GM12874 (cell line): ENCODE measurements around the gene FGF8.

Experiments used
- CTCF ChIP-seq: IDR thresholded peaks from 2 replicates; pipeline ENCODE4 v1.5.1; 2011; ENCODE audit warnings: low read depth, mild to moderate bottlenecking, control low read depth, low read length, moderate library complexity; ENCODE audit not compliant: insufficient read depth

FGF8 gene

GRCh38 chr10:101789686-101790085 lies 13.8 kb upstream of the FGF8 start:
- no peak for TF ChIP-seq CTCF

GRCh38 chr10:101785801-101786200 lies 9.9 kb upstream of the FGF8 start:
- no peak for TF ChIP-seq CTCF

- TF ChIP-seq CTCF, result no peak
These were observed 8.6 kb upstream of the FGF8 start for GRCh38 chr10:101784558-101784957.

GRCh38 chr10:101783736-101784118 lies 7.8 kb upstream of the FGF8 start:
- TF ChIP-seq CTCF, result no peak

DNA sequence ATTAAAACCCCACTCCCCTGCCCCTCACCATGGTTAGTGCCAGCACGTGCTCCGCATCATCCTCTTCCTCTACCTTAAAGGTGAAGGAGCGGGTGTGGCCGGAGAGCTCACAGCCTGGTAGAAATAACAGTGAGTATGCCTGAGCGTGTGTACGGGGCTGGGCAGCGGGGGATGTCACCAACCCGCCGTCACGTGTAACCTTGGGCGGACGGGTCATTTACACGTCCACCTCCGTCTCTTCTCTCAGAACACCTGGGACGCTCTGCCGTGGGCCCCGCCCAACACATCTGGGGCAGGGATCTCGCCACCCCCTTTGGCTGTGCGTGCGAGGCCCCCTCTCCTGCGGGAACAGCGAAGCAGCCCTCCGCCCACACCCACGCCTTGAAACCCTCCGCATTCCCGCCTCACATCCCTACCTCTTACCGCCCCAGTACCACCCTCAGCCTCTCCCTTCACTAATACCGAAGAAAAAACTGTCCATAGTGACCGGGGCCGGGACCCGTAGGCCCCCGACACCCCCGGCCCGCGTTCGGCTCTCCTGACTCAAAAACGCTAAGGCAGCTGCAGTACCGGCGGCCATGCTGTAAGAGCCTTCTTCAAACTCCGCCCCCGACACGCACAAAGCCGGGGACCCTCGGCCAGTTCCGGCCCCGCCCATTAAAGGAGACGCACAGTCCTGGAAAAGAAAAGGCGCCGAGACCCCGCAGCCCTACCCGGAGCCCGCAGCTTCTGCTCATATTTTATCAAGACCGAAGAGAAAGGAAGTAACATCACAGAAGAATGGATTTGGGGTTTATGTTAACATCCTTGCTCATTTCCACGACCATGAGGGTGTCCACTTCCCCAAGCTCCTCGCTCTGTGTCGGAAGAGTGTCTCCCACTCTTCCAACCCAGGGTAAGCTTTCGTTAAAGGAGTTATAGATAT lies 7.2 kb upstream of the FGF8 start, which contains the start of gene NPM3:
NPM3 (minus strand) TSS at position 636 of the 925 bp plus-strand sequence; CDS start at position 580, 56 bp downstream.
- no peak for TF ChIP-seq CTCF

DNA sequence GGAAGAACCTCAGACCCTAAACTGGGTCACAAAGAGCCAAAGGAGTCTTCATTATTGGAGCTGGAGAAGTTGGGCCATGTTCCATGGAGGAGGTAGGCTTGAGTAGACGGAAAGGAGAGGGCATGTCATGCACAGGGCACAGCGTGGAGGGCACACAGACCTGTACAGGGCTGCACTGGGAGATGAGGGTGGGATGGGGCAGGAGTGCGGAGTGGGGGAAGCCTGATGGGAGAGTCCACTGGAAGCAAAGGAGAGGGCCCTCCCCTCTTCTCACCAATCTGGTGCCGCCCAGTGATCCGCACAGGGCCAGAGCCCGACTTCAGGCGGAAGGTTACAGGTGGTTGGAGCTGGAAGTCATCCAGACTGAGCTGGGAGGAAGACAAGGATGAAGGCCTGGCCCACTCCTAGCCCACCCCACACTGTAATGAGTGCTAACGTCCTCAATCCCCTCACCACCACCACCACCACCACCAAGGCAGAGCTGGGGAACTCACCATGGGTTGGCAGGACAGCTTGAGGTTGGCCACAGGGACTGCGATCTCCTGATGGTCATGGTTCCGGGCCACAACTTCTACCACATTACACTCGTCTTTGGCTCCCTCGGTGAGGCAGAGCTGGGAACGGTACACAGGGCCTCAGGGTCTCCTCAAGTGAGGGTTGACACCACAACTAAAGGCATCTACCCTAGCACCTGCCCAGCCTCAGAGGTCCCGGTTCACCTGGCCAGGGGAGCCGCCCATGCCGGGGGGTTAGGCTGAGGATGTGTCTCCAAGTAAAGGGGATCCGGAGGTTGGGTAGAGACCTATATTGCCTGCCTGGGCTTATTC lies 6.3 kb upstream of the FGF8 start:
- TF ChIP-seq CTCF, result no peak

DNA sequence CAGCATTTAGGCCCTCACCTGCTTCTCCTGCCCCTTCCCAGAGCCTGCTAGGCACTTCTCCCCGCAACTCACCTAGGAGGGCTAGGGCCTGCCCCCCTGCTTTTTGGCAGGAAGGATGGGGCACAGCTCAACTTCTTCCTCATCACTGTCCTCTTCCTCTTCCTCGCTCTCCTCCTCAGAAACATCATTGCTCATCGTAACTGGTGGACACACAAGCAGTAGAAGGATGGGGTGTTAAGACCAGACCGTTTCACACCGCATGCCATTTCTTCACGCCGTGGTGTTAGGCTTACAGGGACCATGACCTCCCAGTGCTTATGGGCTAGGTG lies 5.7 kb upstream of the FGF8 start:
- no peak for TF ChIP-seq CTCF
